ENCODE results near the gene TSPAN11.
"Not testable (repeated sequence)": the region's sequence is repeated elsewhere in the genome, so short reads cannot be mapped to it uniquely, and the experiment has no call there.

TSPAN11 gene

GRCh38 chr12:30884799-30885198 lies 41.7 kb upstream of the TSPAN11 start:
- DNase-seq (ENCODE audit: low read depth): no peak
- no peak for TF ChIP-seq CTCF (IDR thresholded peaks at IDR 0.05; ENCODE audit: control insufficient read depth, insufficient read depth, low read depth, low read length, missing control alignments)

GRCh38 chr12:30885321-30885720 lies 41.2 kb upstream of the TSPAN11 start:
- TF ChIP-seq CTCF (IDR thresholded peaks at IDR 0.05; ENCODE audit: control insufficient read depth, insufficient read depth, low read depth, low read length, missing control alignments): no peak
- no peak overlapping the region for H3K4me3 ChIP-seq (ENCODE audit: control insufficient read depth, low read depth, low read length)
- DNase-seq (ENCODE audit: low read depth): no peak

More at GRCh38 chr12:30884799-30885198, 41.7 kb upstream of the TSPAN11 start:
- H3K4me3 ChIP-seq (ENCODE audit: control insufficient read depth, low read depth, low read length): no peak overlapping the region

GRCh38 chr12:30887226-30887625 lies 39.3 kb upstream of the TSPAN11 start:
- no peak for TF ChIP-seq CTCF (IDR thresholded peaks at IDR 0.05; ENCODE audit: control insufficient read depth, insufficient read depth, low read depth, low read length, missing control alignments)
- no peak overlapping the region for H3K4me3 ChIP-seq (ENCODE audit: control insufficient read depth, low read depth, low read length)
- no peak for DNase-seq (ENCODE audit: low read depth)

GRCh38 chr12:30888241-30888640 lies 38.3 kb upstream of the TSPAN11 start:
- no peak for TF ChIP-seq CTCF (IDR thresholded peaks at IDR 0.05; ENCODE audit: control insufficient read depth, insufficient read depth, low read depth, low read length, missing control alignments)
- no peak for DNase-seq (ENCODE audit: low read depth)
- H3K4me3 ChIP-seq (ENCODE audit: control insufficient read depth, low read depth, low read length): no peak overlapping the region

GRCh38 chr12:30894531-30894930 lies 32.0 kb upstream of the TSPAN11 start:
- not testable (repeated sequence) for DNase-seq (ENCODE audit: low read depth); H3K4me3 ChIP-seq (ENCODE audit: control insufficient read depth, low read depth, low read length)

GRCh38 chr12:30896461-30896860 lies 30.1 kb upstream of the TSPAN11 start:
- peak; percentile 14 for DNase-seq (ENCODE audit: low read depth)
- no peak overlapping the region for H3K4me3 ChIP-seq (ENCODE audit: control insufficient read depth, low read depth, low read length)
- no peak for TF ChIP-seq CTCF (IDR thresholded peaks at IDR 0.05; ENCODE audit: control insufficient read depth, insufficient read depth, low read depth, low read length, missing control alignments)

GRCh38 chr12:30898846-30899245 lies 27.7 kb upstream of the TSPAN11 start:
- H3K4me3 ChIP-seq (ENCODE audit: control insufficient read depth, low read depth, low read length): no peak overlapping the region
- TF ChIP-seq CTCF (IDR thresholded peaks at IDR 0.05; ENCODE audit: control insufficient read depth, insufficient read depth, low read depth, low read length, missing control alignments): no peak
- no peak for DNase-seq (ENCODE audit: low read depth)

Data from AG09309 (cell line).